GM19328 (cell line): Measurements from ENCODE around the gene TMEM220.

Source experiments
- ATAC-seq: cut with Tn5 transposase; IDR thresholded peaks from one replicate; pipeline ENCODE4 v1.9.1; 2021; ENCODE audit warnings: mild to moderate bottlenecking, moderate library complexity; ENCODE audit not compliant: unreplicated experiment

TMEM220 gene

GRCh38 chr17:10673312-10673711 is 56.5 kb downstream of the TMEM220 start:
- ATAC-seq, result no peak

GRCh38 chr17:10668775-10669174 is 61.0 kb downstream of the TMEM220 start:
- no peak for ATAC-seq

- no peak for ATAC-seq
These were observed 62.9 kb downstream of the TMEM220 start for GRCh38 chr17:10666906-10667305.

- no peak for ATAC-seq
These were observed 65.3 kb downstream of the TMEM220 start for GRCh38 chr17:10664571-10664970.
